HG02870 (cell line): ENCODE data around the gene AMTN.
"Not testable (repeated sequence)": the region's sequence is repeated elsewhere in the genome, so short reads cannot be mapped to it uniquely, and the experiment has no call there.

ENCODE experiments used
- ATAC-seq: cut with Tn5 transposase; IDR thresholded peaks from one replicate; pipeline ENCODE4 v1.9.1; 2021; ENCODE audit warnings: mild to moderate bottlenecking, moderate library complexity; ENCODE audit not compliant: unreplicated experiment

The AMTN gene

GRCh38 chr4:70518269-70518668 is at the start of gene AMTN:
Gene AMTN (plus strand): TSS chr4:70518569. CDS start chr4:70518778, 209 bp downstream.
- no peak for ATAC-seq

- no peak for ATAC-seq
These were observed 46.5 kb upstream of the AMTN start, which contains the start of gene MUC7 for GRCh38 chr4:70471897-70472296. Gene MUC7 (plus strand): TSS chr4:70472197. CDS start chr4:70474022, 1,825 bp downstream.

- ATAC-seq = no peak
These were observed 44.7 kb upstream of the AMTN start for GRCh38 chr4:70473679-70474078.

GRCh38 chr4:70488748-70489147 is 29.6 kb upstream of the AMTN start:
- no peak for ATAC-seq

GRCh38 chr4:70496231-70496630 is 22.1 kb upstream of the AMTN start:
- ATAC-seq = no peak

- ATAC-seq = not testable (repeated sequence)
These were observed 16.5 kb upstream of the AMTN start for GRCh38 chr4:70501838-70502237.

GRCh38 chr4:70504733-70505132 is 13.6 kb upstream of the AMTN start:
- ATAC-seq = no peak

GRCh38 chr4:70505151-70505748 is 13.1 kb upstream of the AMTN start:
- peak; percentile 94 for ATAC-seq

GRCh38 chr4:70508801-70509200 is 9.6 kb upstream of the AMTN start:
- no peak for ATAC-seq

- ATAC-seq = no peak
These were observed 7.0 kb upstream of the AMTN start for GRCh38 chr4:70511365-70511764.

GRCh38 chr4:70515367-70516250 is 2.8 kb upstream of the AMTN start:
- ATAC-seq = no peak

- no peak for ATAC-seq
These were observed 347 bp downstream of the AMTN start for GRCh38 chr4:70518716-70519115.

GRCh38 chr4:70522626-70523025 is 4.3 kb downstream of the AMTN start:
- ATAC-seq = no peak

- no peak for ATAC-seq
These were observed 12.6 kb downstream of the AMTN start for GRCh38 chr4:70530997-70531396.

- peak; percentile 87 for ATAC-seq
These were observed 13.6 kb downstream of the AMTN start for GRCh38 chr4:70531981-70532380.

- no peak for ATAC-seq
These were observed 14.8 kb downstream of the AMTN start for GRCh38 chr4:70533211-70533610.

GRCh38 chr4:70533791-70534190 is 15.4 kb downstream of the AMTN start:
- ATAC-seq = no peak

GRCh38 chr4:70534886-70535285 is 16.5 kb downstream of the AMTN start:
- ATAC-seq = not testable (repeated sequence)

GRCh38 chr4:70538869-70539268 is 20.5 kb downstream of the AMTN start:
- peak; percentile 72 for ATAC-seq

- peak; percentile 63 for ATAC-seq
These were observed 26.0 kb downstream of the AMTN start for GRCh38 chr4:70544279-70544868.

GRCh38 chr4:70556856-70557255 is 38.5 kb downstream of the AMTN start:
- ATAC-seq = no peak
